SW480 (cell line): ENCODE results near the gene RPS6KB2.
"Not testable (repeated sequence)": the region's sequence is repeated elsewhere in the genome, so short reads cannot be mapped to it uniquely, and the experiment has no call there.

Experiments used
- DNase-seq: peaks from one replicate; pipeline ENCODE4 v3.0.0-alpha.2; 2016; ENCODE audit warnings: low spot score

RPS6KB2 gene

DNA sequence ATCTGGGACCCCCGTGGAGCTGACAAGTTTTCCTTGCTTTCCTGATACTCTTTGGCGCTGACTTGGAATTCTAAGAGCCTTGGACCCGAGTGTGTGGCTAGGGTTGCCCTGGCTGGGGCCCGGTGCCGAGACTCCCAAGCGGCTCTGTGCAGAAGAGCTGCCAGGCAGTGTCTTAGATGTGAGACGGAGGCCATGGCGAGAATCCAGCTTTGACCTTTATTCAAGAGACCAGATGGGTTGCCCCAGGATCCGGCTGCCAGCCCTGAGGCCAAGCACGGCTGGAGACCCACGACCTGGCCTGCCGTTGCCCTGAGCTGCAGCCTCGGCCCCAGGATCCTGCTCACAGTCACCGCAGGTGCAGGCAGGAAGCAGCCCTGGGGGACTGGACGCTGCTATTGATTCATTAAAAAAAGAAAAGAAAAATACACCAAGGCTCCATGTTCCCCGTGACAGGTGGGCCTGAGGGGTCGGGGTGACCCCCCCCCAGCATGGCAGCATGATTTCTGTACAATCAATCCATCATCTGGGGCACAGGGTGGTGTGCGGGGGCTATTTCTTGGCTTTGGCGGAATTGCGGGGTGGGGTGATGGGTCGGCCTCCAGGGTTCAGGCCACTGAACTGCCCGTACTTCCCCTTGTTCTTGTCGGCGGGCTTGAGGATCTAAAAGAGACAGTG, 30.2 kb upstream of the RPS6KB2 start:
- DNase-seq, result no peak

DNA sequence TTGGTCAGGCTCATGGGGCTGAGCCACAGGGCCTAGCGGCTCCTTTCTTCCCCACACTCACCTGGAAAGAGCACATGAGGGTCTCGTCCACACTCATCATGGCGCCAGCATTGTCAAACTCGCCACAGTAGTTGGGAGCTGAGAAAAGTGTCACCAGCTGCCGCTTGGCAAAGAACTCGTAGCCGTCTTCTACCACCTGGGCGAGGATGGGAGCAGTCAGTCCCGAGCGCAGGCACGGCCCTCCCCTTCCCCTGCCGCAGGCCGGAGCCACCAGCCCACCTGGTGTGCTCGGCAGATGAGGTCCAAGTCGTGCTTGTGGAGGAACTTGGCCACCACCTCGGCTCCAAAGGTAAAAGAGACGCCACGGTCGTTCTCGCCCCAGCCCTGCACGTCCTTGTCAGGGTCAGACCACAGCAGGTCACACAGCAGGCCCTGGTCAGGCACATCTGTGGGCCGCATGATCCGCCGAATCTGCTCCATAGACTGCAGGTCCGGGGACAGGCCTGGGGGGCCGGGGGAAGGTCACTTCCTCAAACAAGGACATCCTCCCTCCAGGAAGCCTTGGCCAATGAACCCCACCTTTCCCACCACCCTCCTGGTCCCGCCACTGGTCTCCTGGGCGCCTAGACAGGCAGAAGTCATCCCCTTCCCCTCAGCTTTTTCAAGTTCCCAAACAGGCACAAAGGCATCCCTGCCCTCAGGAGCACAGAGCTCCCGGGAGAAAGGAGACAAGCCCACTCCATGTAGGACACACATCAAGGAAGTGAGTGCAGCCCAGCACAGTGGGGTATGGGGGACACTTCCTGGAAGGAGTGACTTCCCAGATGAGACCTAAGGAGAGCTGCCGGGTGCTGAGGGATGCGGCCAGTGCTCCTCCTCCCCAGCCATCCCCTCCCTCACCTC, 29.4 kb upstream of the RPS6KB2 start:
- DNase-seq, result no peak

DNA sequence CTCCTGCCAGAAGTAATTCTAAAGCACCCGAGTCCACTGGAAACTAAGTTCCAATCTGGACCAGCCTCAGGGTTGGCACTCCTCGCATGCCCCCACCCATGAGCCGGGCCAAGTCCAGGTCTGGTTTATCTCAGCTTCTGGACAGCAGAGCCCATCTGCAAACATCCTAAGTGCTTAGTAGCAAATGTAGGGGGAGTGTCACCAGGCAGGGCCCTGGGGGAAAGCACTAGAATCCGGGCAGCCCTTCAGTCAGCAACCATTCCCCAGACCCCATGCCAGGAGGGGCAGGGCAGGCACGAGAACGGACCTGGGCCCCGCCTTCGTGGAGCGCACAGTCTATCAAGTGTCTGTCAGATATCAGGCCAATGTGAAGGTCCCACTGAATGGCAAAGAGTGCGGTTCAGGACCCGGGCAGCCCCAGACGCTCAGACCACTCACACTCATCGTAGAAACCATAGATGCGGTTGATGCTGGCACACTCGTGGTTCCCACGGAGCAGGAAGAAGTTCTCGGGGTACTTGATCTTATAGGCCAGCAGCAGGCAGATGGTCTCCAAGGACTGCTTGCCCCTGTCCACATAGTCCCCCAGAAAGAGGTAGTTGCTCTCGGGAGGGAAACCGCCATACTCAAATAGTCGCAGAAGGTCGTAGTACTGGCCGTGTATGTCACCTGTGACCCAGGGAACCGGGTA, 27.9 kb upstream of the RPS6KB2 start:
- no peak for DNase-seq

DNA sequence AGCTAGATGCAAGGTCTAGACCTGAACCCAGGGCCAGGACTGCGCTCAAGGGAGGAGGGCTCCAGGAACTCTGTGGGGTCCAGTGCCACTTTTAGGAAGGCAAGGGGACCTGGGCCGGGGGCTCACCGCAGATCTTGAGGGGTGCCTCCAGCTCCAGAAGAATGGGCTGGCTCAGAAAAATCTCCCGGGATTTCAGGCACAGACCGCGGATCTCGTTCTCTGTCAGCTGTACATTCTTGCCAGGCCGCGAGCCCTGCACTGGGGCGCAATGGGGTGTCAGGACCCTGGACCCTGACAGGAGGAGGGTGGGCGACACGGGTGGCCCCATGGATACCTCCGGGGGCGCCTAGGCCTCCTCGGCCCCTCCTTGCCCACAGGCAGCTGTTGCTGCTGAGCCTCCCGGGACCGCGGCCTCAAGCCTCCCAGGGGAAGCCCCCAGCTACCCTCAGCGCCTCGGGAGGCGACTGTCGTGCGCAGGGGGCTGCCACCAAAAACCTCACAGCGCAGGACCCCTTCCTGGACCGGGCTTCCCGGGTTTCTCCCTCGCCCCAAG, 27.3 kb upstream of the RPS6KB2 start:
- DNase-seq, result no peak

DNA sequence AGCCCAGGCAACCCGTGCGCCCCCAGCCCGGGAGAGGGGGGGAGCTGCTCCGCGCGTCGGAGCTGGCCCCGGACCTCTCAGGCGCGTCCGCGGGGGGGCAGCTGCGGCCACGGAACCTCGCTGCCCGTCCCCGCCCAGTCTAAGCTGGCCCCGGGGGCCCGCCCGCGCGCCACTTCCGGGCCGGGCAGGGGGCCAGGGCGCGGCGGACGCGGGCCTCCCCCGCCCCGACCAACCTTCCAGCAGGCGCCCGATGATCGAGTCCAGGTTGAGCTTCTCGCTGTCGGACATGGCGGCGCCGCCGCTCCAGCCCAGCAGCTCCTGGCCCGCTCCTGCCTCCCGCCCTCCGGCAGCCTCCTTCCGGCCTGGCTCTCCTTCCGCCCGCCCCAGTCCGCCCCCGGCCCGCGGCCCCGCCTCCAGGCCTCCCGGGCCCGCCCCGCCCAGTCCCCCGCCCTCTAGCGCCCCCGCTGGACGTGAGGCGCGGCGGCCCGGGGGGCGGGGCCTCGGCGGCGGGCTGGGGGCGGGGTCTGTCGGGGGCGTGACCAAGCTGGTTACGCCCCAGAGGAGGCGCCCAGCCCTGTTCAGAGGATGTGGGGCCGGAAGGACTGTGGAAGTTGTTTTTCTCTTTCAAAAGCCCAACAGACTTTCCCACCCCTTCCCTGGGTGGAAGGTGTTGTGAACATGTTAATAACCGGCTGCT, 26.7 kb upstream of the RPS6KB2 start, which contains the start of gene PPP1CA:
PPP1CA (minus strand) TSS at position 364 of the 697 bp plus-strand sequence; CDS start at position 288, 76 bp downstream.
- DNase-seq, result peak; percentile 89

- not testable (repeated sequence) for DNase-seq
Observed at GRCh38 chr11:67402192-67402839, 26.0 kb upstream of the RPS6KB2 start.

DNA sequence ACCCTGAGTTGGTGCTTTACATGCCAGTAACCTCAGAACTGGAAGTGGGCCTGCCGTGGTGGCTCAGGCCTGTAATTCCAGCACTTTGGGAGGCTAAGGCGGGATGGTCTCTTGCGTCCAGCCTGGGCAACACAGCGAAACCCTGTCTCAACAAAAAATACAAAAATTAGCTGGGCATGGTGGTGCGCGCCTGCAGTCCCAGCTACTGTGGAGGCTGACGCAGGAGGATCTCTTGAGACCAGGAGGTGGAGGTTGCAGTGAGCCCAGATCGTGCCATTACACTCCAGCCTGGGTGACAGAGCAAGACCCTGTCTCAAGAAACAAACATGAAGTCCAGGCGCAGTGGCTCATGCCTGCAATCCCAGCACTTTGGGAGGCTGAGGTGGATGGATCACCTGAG, 25.2 kb upstream of the RPS6KB2 start:
- DNase-seq, result not testable (repeated sequence)

DNA sequence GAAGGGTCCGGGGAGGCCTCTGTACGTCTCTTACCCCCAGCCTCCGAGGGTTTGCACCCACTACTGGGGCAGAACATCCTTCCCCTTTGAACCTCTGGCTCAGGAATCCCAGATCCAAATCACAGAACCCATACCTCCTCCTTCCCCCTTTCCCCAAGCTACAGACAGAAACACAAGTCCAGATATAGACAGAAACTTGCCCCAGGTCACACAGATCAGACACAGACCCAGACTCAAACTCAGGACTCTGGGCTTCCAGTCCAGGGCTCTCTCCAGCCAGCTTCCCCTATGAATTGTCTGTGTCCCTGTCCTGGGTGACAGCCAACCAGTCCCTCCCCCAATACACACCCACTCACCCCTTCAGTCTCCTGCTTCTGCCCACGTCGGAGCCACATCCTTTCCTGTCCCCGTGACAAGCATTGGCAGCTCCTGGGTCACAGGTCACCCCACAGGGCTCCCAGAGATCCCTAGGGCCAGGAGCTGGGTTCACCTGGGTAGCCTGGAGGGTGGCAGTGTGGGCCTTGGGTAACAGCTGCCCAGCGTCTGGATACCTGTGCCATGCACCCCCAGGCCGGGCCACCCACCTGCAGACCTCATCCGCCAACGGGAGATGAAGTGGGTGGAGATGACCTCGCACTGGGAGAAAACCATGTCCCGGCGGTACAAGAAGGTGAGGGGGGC, 23.6 kb upstream of the RPS6KB2 start:
- no peak for DNase-seq

GRCh38 chr11:67405196-67405567, 23.1 kb upstream of the RPS6KB2 start:
- DNase-seq, result no peak

DNA sequence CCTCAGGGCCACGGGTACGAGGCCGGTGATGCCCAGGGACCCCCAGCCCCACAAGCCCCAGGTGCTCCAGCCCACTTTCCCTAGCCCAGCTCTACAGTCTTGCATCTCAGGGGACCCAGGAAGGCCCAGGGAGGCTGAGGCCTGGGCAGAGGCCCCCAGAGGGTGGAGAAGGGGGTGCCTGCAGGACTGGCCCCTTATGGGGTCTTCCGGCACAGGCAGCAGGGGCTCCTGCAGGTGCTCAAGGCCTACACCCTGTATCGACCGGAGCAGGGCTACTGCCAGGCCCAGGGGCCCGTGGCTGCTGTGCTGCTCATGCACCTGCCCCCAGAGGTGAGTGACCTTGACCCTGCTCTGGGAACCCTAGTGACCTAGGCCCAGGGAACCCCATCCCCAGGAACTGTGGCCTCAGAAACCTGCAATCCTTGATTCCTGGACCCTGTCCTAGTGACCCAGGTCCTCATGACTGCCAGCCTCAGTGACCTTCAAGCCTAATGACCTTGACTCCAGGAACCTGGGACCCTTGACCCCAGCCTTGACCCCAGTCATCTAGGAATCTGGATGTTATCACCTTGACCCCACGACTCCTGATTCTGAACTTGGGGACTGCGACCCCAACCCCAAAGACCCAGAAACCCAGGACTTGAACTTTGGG, 22.5 kb upstream of the RPS6KB2 start:
- DNase-seq, result no peak

GRCh38 chr11:67406420-67406968, 21.8 kb upstream of the RPS6KB2 start:
- no peak for DNase-seq

GRCh38 chr11:67406969-67407687, 21.2 kb upstream of the RPS6KB2 start:
- DNase-seq, result no peak

GRCh38 chr11:67407688-67408163, 20.6 kb upstream of the RPS6KB2 start:
- DNase-seq, result no peak

- no peak for DNase-seq
Observed at GRCh38 chr11:67408437-67409200, 19.7 kb upstream of the RPS6KB2 start.

- DNase-seq, result no peak
Observed at GRCh38 chr11:67409261-67409666, 19.0 kb upstream of the RPS6KB2 start.

GRCh38 chr11:67409781-67410368, 18.4 kb upstream of the RPS6KB2 start:
- peak; percentile 41 for DNase-seq

DNA sequence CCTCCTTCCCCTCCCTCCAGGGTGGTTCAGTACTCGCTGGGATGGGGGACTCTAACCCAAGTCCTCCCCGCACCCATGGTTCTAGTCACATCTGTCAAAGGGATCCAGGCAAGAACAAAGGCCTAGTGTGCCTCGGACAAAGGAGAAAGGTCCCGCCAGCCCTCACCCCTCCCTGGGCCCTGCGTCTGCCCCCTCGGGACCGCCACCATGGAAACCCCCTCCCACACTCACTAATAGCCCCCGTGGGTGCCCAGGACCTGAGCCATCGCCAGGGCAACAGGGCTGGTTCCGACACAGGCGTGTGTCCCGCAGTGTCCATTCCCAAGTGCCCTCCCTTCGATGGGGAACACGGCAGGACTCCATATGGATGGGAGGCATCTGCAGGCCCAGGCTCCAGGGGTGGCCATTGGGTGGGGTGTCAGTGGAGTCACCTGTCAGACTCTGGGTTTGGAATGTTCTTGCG, 17.9 kb upstream of the RPS6KB2 start:
- DNase-seq, result no peak
